NB4 (cell line): ENCODE results near the gene OR8B12.

Experiments
- POLR2A ChIP-seq: IDR thresholded peaks from 2 replicates; pipeline ENCODE4 v1.6.1; 2011; ENCODE audit warnings: mild to moderate bottlenecking; ENCODE audit not compliant: insufficient read length; ENCODE audit errors: extremely low read depth
- TF ChIP-seq, protein P1 (sequence below): IDR thresholded peaks from one replicate; pipeline ENCODE4 v1.5.1; 2012; ENCODE audit warnings: low read depth, low read length

DNA sequence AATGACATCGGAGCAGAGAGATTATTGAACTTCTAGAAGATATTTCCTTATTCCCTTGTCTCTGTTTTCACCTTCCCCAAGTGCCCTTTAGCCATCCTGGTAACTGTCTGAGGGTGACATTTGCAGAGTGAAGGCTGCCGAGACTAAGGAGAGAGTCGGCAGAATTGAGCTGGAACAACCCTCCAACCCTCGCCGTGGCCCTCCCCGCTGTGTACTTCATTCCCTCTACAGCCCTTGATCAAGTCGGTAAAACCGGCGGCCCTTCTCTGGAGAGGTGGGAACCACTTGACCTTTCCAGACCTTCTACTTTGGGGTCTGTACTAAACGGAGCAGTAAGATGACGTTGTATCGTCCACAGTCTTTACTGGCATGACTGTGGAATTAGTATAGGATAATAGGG, 26.1 kb downstream of the OR8B12 start:
- TF ChIP-seq, protein P1, sequence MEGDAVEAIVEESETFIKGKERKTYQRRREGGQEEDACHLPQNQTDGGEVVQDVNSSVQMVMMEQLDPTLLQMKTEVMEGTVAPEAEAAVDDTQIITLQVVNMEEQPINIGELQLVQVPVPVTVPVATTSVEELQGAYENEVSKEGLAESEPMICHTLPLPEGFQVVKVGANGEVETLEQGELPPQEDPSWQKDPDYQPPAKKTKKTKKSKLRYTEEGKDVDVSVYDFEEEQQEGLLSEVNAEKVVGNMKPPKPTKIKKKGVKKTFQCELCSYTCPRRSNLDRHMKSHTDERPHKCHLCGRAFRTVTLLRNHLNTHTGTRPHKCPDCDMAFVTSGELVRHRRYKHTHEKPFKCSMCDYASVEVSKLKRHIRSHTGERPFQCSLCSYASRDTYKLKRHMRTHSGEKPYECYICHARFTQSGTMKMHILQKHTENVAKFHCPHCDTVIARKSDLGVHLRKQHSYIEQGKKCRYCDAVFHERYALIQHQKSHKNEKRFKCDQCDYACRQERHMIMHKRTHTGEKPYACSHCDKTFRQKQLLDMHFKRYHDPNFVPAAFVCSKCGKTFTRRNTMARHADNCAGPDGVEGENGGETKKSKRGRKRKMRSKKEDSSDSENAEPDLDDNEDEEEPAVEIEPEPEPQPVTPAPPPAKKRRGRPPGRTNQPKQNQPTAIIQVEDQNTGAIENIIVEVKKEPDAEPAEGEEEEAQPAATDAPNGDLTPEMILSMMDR, result no peak
- TF ChIP-seq POLR2A, result no peak
